GM12873 (cell line): ENCODE measurements around the gene GCFC2.

Experiments
- CTCF ChIP-seq: IDR thresholded peaks from 2 replicates; pipeline ENCODE4 v1.5.1; 2012; ENCODE audit warnings: low read depth, mild to moderate bottlenecking, moderate library complexity, low read length, control low read depth; ENCODE audit not compliant: insufficient read depth; ENCODE audit errors: missing control alignments

The GCFC2 gene

DNA sequence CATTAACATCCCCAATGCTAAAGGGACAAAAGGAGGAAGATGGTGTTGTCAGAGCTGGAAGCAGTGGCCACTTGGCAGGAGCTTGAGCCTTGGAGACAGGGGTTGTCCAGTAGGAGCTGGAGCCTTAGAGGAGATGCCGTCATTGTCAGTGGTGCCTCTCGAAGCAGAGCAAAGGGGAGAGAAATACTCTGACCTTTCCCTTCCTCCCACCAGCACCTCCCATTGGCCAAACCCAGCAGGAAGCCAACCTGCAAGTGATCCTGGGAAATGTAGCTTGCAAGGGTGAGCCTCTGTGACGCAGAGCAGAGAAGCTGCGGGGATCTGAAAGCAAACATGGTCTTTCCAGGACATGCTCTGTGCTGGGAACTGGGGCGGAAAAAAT, 97.9 kb downstream of the GCFC2 start:
- no peak for TF ChIP-seq CTCF
